PFSK-1 (cell line): ENCODE data around the gene CCDC197.

ENCODE experiments used
- FOXP2 ChIP-seq: optimal IDR thresholded peaks from 2 replicates; pipeline ENCODE3; 2011; ENCODE audit warnings: borderline replicate concordance, control low read depth, inconsistent platforms; ENCODE audit not compliant: insufficient read depth; ENCODE audit errors: extremely low read length, extremely low read depth
- POLR2AphosphoS5 ChIP-seq: IDR thresholded peaks from 2 replicates; pipeline ENCODE4 v1.6.1; 2012; ENCODE audit warnings: low read depth, mild to moderate bottlenecking, control low read depth, low read length, moderate library complexity
- SIN3A ChIP-seq: IDR thresholded peaks from 2 replicates; pipeline ENCODE4 v1.6.1; 2012; ENCODE audit warnings: mild to moderate bottlenecking, low read length, moderate library complexity, borderline replicate concordance; ENCODE audit not compliant: insufficient read depth
- TAF1 ChIP-seq: IDR thresholded peaks from 2 replicates; pipeline ENCODE4 v1.6.1; 2012; ENCODE audit warnings: low read length, control low read depth, borderline replicate concordance; ENCODE audit not compliant: insufficient read depth

- TF ChIP-seq POLR2AphosphoS5 = no peak
- TF ChIP-seq TAF1 = no peak
- no peak for TF ChIP-seq SIN3A
- no peak for TF ChIP-seq FOXP2
Measured at GRCh38 chr14:94041551-94042346, 44.6 kb downstream of the CCDC197 start.
